ENCODE results near the gene COQ5. TPM values are rescaled to one million over a fixed set of nuclear protein-coding genes. Genes with fewer than 3 reads are reported as not detected.

The COQ5 gene
- total and polyA plus RNA-seq, 7 donors: 17.4 to 62.9 (median 29.2) TPM

- no peaks in the 10 kb centered on the region for H3K9me3 ChIP-seq
- peak overlapping the region; percentile 86 to 96 (median 92) for H3K27ac ChIP-seq
- WGBS, 2 donors: 18 to 26% methylated on average over 17 of the region's 17 CpGs
- peaks cover 0 to 30% (median 24%) of the 10 kb centered on the region in 4 donors for H3K4me1 ChIP-seq
- intact Hi-C loops (cut with DNase I): loop anchor here (2.0 to 5.0 kb wide), 2 partner anchors 26 to 87 kb away; partner anchors contain the start of genes POP5 and SRSF9
- no peak for TF ChIP-seq EP300 (IDR thresholded peaks at IDR 0.05)
- TF ChIP-seq CTCF (IDR thresholded peaks at IDR 0.05): no peak
- no peak for TF ChIP-seq POLR2AphosphoS5 (IDR thresholded peaks at IDR 0.05)
- no peak for TF ChIP-seq POLR2A (IDR thresholded peaks at IDR 0.05)
- H3K36me3 ChIP-seq: peaks cover 0 to 28% (median 0%) of the 10 kb centered on the region in 4 donors
- no peak for DNase-seq
- H3K27me3 ChIP-seq: no peaks in the 10 kb centered on the region
- peak overlapping the region; percentile 76 to 99 (median 86) for H3K4me3 ChIP-seq
These were observed 33.7 kb downstream of the COQ5 start for GRCh38 chr12:120495186-120495730.

GRCh38 chr12:120490833-120491512, 38.0 kb downstream of the COQ5 start:
- H3K27ac ChIP-seq: no peak overlapping the region
- TF ChIP-seq EP300 (IDR thresholded peaks at IDR 0.05) (no peak), POLR2A (IDR thresholded peaks at IDR 0.05) (no peak), POLR2AphosphoS5 (IDR thresholded peaks at IDR 0.05) (no peak), CTCF (IDR thresholded peaks at IDR 0.05) (no peak)
- H3K27me3 ChIP-seq: no peaks in the 10 kb centered on the region
- peaks cover 0 to 10% (median 7%) of the 10 kb centered on the region in 4 donors for H3K4me1 ChIP-seq
- H3K36me3 ChIP-seq: peaks cover 0 to 12% (median 0%) of the 10 kb centered on the region in 4 donors
- no peaks in the 10 kb centered on the region for H3K9me3 ChIP-seq
- DNase-seq: no peak
- 97 to 98% methylated on average over 2 of the region's 2 CpGs for WGBS, 2 donors
- H3K4me3 ChIP-seq: no peak overlapping the region
- intact Hi-C loops (cut with DNase I): no loop called here

- intact Hi-C loops (cut with DNase I): no loop called here
- H3K4me1 ChIP-seq: peaks cover 0 to 7% (median 4%) of the 10 kb centered on the region in 4 donors
- TF ChIP-seq POLR2A (IDR thresholded peaks at IDR 0.05) (no peak), EP300 (IDR thresholded peaks at IDR 0.05) (no peak), CTCF (IDR thresholded peaks at IDR 0.05) (no peak), POLR2AphosphoS5 (IDR thresholded peaks at IDR 0.05) (no peak)
- DNase-seq: no peak
- H3K27me3 ChIP-seq: no peaks in the 10 kb centered on the region
- H3K27ac ChIP-seq: no peak overlapping the region
- no peak overlapping the region for H3K4me3 ChIP-seq
- peaks cover 0 to 12% (median 0%) of the 10 kb centered on the region in 4 donors for H3K36me3 ChIP-seq
- no peaks in the 10 kb centered on the region for H3K9me3 ChIP-seq
- WGBS, 2 donors: 95 to 96% methylated on average over 5 of the region's 5 CpGs
These were observed 38.6 kb downstream of the COQ5 start for GRCh38 chr12:120490325-120490724.

- no peak overlapping the region for H3K4me3 ChIP-seq
- 23 to 77% methylated on average over 4 of the region's 4 CpGs for WGBS, 2 donors
- H3K4me1 ChIP-seq: no peaks in the 10 kb centered on the region
- no peak for DNase-seq
- H3K27ac ChIP-seq: no peak overlapping the region
- no peaks in the 10 kb centered on the region for H3K27me3 ChIP-seq
- TF ChIP-seq POLR2AphosphoS5 (IDR thresholded peaks at IDR 0.05) (no peak), EP300 (IDR thresholded peaks at IDR 0.05) (no peak), CTCF (IDR thresholded peaks at IDR 0.05) (no peak), POLR2A (IDR thresholded peaks at IDR 0.05) (no peak)
- H3K36me3 ChIP-seq: peaks cover 0 to 12% (median 0%) of the 10 kb centered on the region in 4 donors
- intact Hi-C loops (cut with DNase I): no loop called here
- no peaks in the 10 kb centered on the region for H3K9me3 ChIP-seq
These were observed 39.9 kb downstream of the COQ5 start for GRCh38 chr12:120489018-120489417.

Measured in sigmoid colon (tissue), 7 donors.